KBM-7 (cell line): ENCODE measurements around the gene IFI30.
A peak's percentile ranks its signal among the peaks of the same experiment; 100 is the strongest.

Experiments used
- DNase-seq: peaks from one replicate; pipeline ENCODE4 v3.0.0-alpha.2; 2015
- in situ Hi-C: fragments of 300-500 bp; cut with MboI; formaldehyde crosslinking; loops from 2 replicates; pipeline ENCODE4 v1.14.3; 2020; ENCODE audit warnings: low sequenced_read_pairs, low pct_unique_long_range_greater_than_20kb, mixed read lengths

The IFI30 gene

GRCh38 chr19:18218600-18218999 is 45.0 kb downstream of the IFI30 start:
- in situ Hi-C loops, result no loop called here
- DNase-seq, result no peak

- DNase-seq, result no peak
- in situ Hi-C loops, result no loop called here
Observed at GRCh38 chr19:18219911-18220631, 46.5 kb downstream of the IFI30 start.

DNA sequence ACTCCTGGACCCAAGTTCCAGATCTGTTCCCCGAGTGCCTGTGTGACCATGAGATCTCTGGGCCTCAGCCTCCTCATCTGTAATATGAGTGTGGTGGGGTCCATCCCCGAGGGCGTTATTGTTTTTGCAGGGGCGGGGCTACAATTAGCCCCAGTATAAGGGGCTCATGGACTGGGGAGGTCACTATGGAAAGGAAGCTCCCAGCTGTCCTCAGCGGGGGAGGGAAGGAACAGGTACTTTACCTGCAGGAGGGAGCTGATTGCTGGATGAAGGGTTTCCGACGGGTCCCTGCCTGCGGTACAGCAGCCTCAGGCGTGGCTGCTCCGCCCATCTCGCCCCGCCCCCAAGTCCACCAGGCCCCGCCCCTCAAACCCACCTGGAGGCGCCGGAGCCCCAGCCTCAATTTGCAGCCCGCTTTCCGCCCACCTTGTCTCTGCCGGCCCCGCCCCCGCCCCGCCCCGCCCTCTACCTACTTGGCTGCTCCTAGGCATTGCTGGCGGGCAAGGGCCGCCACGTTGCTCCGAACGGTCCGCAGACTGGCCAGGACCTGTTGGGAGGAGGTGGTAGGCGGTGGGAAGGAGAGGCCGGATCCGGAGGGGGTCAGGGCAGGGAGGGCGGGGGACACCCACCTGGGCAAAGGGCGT is 47.1 kb downstream of the IFI30 start:
- in situ Hi-C loops, result no loop called here
- DNase-seq, result no peak

GRCh38 chr19:18221815-18222725 is 48.5 kb downstream of the IFI30 start:
- DNase-seq, result peak; percentile 43
- in situ Hi-C loops, result no loop called here

DNA sequence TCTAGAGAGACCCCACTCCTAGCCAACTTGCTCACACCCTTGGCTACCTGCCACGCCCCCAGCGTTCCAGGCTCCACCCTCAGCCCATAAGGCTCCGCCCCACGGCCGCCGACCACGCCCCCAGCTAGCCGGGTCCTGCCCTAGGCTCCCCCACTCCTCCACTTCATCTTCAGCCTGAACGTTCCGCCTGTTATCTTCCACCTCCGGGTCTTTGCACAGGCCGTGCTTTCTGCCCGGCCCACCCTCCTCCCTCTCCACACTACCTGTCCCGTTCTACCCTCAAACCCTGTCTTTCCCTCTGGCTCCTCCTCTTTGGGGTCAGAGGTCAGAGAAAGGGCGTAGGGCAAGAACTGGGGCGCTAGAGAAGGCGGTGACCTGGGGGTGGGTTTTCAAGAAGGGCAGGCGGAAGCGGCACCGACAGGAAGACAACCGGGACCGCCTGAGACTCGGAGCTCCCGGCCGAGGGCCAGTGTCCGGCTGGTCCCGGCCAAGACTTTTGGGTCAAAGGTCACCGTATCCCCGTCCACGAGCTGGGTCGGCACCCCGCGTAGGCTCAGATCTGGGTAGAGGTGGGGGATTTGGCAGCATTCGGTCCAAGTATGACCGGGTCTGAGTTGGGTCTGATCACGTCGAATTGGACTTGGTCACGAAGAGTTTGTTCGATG is 50.4 kb downstream of the IFI30 start:
- in situ Hi-C loops, result no loop called here
- peak; percentile 65 for DNase-seq

GRCh38 chr19:18224525-18225354 is 51.1 kb downstream of the IFI30 start:
- in situ Hi-C loops, result no loop called here
- DNase-seq, result peak; percentile 90

DNA sequence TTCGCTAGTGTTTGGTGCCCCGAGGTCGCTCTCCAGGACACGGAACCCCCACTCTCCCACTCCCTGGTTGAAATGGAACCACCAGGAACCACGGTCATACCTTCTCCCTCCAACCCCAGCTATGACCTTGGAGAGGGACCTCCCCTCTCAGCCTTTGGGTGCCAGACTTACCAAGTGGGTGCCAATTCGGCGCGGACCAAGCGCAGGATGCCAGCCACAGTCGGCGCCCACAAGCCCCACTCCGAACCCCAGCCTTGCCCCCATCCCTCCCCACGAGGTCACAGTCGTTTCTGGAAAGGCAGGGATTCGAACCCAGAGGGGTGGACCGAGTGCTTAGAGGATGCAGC is 51.7 kb downstream of the IFI30 start:
- no peak for DNase-seq
- in situ Hi-C loops, result no loop called here

- no peak for DNase-seq
- in situ Hi-C loops, result no loop called here
Observed at GRCh38 chr19:18225702-18226468, 52.3 kb downstream of the IFI30 start, which contains the start of gene PDE4C. Gene PDE4C (minus strand): TSS chr19:18226438. CDS start chr19:18226415, 23 bp downstream.

DNA sequence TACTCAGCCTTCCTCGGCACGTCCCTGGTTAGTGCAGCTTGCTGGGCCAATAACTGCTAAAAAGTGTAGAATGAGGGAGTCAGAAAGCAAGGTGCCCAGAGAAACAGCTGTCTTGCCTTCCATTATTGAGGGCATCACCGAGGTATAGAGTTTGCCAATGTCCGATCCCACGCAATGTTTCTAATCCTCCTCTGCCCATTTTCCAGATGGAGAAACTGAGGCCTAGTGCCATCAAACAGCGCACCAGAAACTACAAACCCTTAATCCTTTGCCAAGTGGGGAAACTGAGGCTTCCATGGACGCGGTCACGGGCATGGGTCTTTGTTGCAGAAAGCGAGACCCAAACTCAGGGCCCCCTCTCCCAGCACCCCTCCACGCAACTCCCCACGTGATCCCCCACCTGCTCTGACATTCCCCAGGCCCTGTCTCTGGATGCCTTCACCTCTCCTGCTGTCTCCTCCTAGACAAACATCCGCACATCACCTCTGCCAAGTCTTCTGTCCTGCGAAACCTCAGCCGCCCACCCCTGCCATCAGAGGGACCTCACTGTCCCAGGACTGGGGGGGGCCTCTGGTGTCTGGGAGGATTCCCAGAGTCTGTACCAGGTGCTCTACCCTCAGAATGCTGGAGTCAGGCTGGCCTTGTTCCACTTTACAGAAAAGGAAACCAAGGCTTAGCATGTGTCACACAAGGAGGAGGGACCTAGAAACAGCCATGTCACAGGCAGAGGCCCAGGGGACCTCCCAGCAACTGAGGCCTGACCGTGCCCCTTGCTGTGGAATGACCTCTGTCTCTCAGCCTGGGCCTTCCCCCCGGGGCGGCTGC is 53.6 kb downstream of the IFI30 start:
- in situ Hi-C loops, result no loop called here

More for the DNA sequence above, 53.6 kb downstream of the IFI30 start:
- DNase-seq, result no peak
